AG09309 (cell line): ENCODE data around the gene RNU1-1.
"Not testable (repeated sequence)": the region's sequence is repeated elsewhere in the genome, so short reads cannot be mapped to it uniquely, and the experiment has no call there.

ENCODE experiments used
- DNase-seq: peaks from one replicate; pipeline ENCODE4 v3.0.0-alpha.2; 2010; ENCODE audit warnings: low read depth
- H3K4me3 ChIP-seq: 2 replicates; pipeline ENCODE4 v1.5.1; 2011; ENCODE audit warnings: mild to moderate bottlenecking, low read depth, low read length, moderate library complexity; ENCODE audit not compliant: control insufficient read depth

Gene RNU1-1

DNA sequence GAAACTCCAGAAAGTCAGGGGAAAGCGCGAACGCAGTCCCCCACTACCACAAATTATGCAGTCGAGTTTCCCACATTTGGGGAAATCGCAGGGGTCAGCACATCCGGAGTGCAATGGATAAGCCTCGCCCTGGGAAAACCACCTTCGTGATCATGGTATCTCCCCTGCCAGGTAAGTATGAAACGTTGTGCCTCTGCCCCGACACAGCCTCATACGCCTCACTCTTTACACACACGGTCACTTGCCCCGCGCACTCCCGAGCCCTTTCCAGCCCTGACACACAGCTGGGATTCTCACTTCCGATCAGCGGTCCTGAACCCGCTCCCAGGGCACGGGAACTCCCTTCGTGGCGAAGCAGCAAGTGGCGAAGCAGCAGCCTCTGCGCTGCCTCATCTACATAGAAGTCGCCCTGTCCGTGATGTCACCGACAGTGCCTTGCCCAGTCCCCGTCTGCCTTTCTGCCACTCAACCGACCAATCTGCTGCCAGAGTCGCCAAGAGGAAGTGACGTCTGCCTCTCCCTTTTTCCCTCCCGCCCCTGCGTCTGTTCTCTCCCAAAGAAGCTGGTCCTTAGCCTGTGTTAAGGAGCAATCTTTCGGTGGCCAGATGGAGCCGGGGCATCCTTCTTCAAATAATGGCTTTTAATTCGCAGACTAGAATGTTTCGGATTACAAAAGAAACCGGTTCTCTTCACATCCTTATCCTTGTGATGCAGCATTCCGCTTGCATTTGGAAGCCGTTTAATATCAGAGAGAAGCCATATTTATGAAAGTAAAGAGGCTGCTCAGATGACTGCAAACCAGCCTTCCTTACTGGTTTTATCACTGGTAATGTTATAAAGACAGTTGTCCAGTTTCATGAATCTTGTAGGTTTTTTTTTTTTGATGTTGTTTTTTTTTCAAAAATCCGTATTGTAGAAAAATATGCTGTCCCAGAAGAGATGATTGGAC is at the start of gene RNU1-1:
Gene RNU1-1, minus strand, starts transcription at position 179 of the 949 bp plus-strand sequence.
- H3K4me3 ChIP-seq: peak within 1 kb of the TSS; percentile 23
- peak; percentile 41 for DNase-seq

DNA sequence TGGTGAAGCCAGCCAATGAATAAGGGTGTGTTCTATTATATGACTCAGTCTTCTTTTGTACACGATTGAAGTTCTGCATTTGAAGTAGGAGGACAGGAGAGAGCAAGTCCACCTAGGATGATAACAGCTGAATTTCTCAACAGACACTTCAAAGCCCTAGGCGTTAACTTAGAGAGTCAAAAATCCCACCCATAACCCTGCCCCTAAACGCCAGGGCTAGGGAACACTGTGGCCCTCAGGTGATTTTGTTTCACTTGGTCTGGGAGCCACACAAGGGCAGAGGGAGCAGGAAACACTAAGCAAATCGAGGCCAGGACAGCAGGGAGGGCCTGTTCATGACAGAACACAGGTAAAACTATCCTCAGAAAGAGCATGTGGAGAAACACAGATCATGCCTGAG is 47.0 kb upstream of the RNU1-1 start:
- not testable (repeated sequence) for DNase-seq, H3K4me3 ChIP-seq

DNA sequence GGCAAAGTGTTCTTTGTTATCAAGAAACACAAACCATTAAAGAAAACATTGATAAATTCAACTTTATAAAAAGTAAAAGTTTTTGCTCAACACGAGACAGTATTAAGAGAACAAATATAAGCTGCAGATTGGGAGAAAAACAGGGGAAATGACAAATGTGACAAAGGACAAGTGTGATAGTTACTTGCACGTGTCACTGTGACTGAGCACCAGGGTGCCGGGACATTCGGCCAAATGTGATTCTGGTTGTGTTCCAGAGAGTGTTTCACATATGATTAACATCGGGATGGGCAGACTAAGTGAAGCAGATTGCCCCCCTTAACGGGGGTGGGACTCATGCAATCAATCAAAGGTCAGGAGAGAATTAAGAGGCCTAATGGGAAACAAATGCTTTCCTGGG is 46.4 kb upstream of the RNU1-1 start:
- not testable (repeated sequence) for DNase-seq, H3K4me3 ChIP-seq

DNA sequence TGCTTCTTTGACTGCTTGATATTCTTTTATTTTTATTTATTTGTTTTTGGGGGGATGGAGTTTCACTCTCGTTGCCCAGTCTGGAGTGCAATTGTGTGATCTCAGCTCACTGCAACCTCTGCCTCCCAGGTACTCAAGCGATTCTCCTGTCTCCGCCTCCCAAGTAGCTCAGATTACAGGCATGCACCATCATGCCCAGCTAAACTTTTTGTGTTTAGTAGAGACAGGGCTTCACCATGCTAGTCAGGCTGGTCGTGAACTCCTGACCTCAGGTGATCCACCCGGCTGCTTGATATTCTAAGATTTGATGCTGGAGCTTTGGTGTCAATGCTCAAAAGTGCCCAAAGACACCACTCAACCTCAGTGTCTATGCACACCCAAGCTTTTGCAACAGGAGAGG is 45.6 kb upstream of the RNU1-1 start:
- DNase-seq, H3K4me3 ChIP-seq: not testable (repeated sequence)

DNA sequence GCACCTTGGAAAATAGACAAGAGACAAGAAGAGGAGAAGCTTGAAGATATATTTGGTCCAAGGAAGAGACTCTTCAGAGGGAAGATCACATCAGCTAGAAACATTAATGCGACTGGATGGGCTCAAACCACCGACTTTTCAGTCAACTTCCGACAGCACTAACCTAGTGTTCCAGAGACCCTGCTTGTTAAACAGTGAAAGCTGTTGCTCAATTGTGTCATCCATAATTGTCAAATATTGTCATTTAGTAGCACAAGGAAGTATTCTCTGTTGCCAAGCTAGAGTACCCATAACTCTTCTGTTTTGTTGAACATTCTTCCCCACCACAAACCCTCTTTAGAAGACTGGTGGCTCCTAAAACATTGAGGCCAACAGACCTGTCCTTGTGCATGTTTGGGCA is 42.9 kb upstream of the RNU1-1 start:
- H3K4me3 ChIP-seq, DNase-seq: not testable (repeated sequence)

DNA sequence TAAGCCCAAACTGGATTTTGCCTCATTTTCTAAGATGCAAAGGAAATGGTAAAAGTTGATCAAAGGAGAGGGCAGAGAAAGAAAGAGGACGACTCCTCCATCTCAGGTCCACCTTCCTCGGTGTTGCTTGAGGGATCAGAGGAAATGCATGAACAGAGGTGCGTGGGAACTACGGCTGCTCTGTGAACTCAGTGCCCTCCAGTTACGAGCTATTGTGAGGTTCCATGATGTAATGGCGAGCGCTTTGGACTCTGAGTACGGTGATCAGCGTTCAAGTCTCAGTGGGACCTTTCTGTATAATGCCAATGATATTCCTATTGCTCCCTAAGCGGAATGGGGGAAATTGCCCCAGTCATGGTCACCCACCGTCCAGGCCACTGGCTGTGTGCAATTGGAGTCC is 39.2 kb upstream of the RNU1-1 start:
- H3K4me3 ChIP-seq: not testable (repeated sequence)

DNA sequence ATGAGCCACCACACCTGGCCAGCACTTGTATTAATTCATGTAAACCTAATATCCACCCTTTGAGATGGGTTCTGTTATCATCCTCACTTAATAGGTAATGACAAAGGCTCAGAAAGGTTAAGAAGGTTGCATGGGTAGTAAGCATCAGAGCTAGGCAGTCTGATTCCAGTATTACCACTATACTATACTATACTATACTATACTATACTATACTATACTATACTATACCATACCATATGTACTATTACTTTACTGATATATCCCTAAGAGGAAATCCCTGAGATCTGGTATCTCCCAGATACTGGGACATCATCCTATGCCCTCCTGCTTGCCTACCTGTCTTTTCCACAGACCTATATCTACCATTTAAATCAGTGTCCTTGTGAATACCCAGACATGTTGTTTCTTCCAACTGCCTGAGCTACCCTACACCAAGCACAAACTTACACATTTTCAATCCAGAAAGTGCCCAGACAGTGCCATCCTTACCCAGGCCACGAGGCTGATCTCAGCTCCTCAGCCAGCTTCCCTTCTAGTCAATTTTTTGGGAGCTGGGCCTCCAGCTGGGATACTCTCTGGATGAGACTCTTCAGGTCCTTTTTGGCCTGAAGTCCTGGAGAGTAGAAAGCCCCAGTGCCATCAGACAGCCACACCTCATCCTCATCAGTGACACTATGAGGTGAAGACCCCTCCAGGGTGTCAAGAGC is 36.3 kb upstream of the RNU1-1 start:
- H3K4me3 ChIP-seq, DNase-seq: not testable (repeated sequence)

More for the DNA sequence above, 39.2 kb upstream of the RNU1-1 start:
- not testable (repeated sequence) for DNase-seq

DNA sequence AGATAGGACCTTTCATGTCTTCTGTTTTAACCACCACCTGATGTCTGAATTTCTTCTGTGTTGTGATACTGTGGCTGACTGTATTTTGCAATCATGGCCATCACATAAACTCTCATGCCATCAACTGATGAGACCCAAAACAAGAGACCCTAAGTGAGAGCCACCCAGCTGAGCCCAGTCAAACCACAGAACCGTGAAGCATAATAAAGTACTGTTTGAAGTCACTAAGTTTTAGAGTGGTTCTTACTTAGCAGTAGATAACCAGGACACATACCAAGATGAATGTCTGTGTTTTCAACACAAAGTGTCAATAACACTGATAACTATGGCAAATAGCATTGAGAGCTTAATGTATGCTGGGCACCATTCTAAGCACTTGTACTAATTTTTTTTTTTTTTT is 35.5 kb upstream of the RNU1-1 start:
- H3K4me3 ChIP-seq, DNase-seq: not testable (repeated sequence)

DNA sequence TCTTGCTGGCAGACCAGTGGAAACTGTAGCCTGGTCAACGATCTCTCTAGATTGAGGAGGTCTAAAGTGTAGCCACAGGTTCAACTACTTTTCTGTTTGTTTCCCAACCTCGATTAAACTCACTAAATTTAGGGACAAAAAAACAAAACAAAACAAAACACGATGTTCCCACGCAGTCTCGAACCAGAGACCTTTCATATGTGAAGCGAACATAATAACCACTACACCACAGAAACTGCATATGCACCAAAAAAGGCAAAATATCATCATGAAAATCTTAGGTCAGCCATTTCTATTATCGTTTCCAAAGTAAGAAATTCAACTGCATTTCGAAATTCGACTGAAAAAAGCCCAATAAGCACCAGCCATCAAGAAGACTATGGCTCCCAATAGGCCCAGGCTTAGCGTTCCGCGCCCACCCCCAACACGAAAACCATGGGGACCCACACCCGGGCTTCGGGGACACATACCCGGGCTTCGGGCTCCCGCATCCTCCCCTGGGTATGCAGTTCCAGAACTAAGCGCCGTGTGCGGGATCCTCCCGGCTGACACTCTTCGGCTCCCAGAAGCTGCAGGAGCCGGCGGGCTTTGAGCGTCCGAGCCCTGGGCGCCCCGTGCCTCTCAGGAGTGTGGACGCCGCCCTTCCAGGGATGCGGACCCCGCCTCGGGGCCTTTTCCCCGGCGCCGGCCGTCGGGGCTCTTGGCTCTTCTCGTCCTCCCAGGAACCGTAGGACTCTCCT is 33.6 kb upstream of the RNU1-1 start:
- DNase-seq, H3K4me3 ChIP-seq: not testable (repeated sequence)

DNA sequence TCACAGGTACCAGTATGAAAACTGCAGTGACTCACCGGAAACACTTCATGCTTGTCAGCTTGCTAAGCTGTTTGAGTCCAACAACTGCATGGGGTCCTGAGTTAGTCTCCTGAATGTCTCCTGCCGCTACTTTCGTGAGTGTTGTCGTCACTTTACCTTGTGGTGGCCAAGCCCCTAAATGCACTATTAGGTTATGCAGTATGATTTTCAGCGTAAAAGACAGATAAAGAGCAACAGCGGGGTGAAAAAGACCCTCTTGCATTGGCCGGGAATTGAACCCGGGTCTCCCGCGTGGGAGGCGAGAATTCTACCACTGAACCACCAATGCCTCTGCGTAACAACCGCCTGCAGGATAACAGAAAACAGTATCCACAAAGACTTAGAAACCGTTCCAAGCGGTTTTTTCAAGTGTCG is 31.6 kb upstream of the RNU1-1 start:
- not testable (repeated sequence) for DNase-seq, H3K4me3 ChIP-seq

DNA sequence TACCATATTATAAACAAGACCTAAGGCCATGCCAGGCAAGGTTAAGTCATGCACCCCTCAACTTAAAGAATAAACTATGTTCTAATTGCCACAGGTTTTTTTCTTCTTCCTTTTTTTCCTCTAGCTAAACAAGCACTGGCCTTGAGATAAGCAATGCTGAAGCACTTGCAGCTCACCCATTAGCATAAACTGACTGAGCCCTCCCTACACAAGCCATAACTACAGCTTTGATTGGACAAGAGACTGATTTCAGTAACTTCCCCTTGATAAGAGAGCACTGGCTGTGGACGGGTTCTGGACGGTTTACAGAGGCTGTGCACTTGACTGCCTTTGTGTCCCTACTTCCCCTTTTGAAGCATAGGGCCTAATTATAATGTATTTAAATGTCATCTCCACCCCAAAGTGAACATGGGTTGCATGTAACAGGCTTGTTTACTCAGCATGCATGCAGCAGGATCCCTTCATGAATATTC is 26.4 kb upstream of the RNU1-1 start:
- not testable (repeated sequence) for DNase-seq, H3K4me3 ChIP-seq

DNA sequence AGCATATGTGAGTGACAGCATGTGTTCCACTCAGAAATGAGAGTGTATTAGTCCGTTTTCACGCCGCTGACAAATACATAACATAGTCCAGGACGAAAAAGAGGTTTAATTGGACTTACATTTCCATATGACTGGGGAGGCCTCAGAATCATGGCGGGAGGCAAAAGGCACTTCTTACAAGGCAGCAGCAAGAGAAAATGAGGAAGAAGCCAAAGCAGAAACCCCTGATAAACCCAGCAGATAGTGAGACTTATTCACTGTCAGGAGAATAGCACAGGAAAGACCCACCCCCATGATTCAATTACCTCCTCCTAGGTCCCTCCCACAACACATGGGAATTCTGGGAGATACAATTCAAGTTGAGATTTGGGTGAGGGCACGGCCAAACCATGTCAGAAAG is 23.4 kb upstream of the RNU1-1 start:
- H3K4me3 ChIP-seq, DNase-seq: not testable (repeated sequence)

DNA sequence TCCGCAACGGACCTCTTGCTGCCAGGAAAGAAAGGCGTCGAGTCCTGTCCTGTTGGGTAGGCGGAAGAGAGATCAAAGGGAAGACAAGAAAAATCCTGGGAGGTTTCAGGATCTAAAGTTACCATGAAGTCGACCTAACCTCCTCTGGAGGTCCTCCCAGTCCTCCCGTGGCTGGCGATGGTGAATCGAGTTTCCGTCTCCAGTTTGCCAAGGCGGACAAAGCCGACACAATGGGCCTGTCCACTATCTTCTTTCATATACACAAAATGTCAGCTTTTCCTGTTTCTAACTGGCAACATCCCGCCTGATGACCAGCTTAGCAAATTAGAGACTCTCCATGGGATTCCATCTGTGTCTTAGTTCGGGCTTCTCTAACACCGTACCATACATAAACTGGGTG is 22.7 kb upstream of the RNU1-1 start:
- not testable (repeated sequence) for DNase-seq, H3K4me3 ChIP-seq

DNA sequence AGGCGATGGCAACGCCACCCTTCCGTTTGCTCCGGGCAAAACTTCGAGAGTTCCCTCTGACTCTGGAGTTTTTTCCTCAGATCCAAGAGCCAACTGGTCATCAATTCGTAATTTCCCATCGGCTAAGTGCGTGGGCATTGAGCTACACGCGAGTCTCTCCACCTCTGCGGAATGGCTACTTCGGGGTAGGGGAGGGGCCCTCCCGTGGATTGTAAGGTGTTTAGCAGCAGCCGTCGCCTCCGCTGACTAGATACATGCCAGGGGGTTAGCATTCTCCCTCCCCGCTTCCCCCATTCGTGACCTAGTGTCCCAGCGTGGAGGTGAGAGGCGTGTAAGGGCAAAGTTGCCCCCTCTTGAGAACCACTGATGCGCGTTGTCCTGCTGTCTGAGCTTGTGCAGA is 21.8 kb upstream of the RNU1-1 start:
- DNase-seq, H3K4me3 ChIP-seq: not testable (repeated sequence)

DNA sequence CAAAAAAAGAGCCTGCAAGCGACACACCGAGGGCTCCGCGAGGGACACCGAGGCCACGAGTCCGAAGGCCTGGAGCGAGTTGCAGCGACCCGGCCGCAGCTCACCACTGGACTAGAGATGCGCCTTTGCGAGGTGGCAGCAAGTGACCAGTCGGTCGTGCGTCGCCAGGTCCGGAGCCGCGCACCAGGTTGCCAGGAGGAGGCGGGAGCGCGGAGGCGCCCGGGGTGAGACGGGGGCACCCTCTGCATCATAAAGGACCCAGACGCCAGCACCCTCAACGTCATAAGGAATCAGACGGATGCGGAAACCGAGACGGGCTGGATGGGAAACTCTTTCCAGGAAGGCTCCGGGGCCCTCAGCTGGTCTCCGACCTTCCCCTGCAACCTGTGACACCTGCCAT is 21.4 kb upstream of the RNU1-1 start:
- not testable (repeated sequence) for H3K4me3 ChIP-seq, DNase-seq

DNA sequence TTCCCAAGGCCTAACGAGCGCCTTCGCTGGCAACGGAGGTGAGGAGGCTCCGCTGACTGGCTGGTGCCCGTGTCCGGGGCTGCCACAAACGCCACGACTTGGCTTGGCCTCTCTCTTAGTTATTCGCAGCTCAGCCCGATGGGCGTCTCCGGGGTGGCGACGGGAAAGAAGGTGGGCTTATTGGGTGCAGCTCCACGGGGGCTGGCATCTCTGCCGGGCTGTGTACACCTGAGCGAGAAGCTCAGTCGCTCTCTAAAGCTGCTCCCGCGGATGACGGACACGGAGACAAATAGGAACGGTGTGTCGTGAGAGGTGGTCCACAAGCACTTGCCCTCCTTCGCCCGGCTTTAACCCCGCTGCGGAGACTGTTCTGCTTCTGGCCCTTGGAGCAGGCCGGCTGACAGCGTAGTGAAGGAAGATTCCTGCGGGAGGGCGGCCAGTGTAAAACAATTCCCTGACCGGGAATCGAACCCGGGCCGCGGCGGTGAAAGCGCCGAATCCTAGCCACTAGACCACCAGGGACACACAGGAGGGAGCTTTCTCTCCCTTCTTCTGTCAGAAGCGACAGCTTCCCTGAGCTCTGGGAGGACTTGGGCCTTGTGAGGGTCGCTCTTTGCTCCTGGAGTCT is 20.9 kb upstream of the RNU1-1 start:
- DNase-seq, H3K4me3 ChIP-seq: not testable (repeated sequence)

DNA sequence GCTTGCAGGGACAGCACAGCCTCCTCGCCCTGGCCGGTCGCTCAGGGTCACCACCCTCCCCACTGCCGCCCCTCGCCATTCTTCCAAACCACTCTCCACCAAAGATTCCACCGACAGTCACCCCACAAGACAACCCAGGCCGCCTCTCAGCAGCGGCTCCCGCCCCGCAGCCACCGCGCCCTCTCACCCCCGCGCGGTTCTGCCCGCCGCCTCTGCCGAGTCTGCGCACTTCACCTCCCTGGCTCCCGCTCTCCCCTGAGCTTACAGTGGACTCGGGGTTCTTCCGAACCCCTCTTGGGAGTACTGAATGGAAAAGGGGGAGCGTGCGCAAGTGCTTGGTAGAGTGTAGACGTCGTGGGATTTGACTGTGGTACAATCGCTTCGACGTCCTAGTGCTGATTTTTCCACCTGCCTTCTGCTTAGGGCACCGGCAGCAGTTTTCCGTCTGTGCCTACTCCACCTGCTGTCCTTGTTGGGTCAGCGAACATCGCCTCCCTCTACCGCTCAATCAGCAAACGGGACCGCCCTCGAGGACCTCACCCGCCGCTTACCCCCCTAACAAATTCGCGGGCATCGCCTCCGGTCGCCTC is 20.2 kb upstream of the RNU1-1 start:
- H3K4me3 ChIP-seq, DNase-seq: not testable (repeated sequence)
